ENCODE data around the gene FSTL1. TPM values are rescaled to one million over a fixed set of nuclear protein-coding genes. Genes with fewer than 3 reads are reported as not detected.

The FSTL1 gene
- total and polyA plus RNA-seq, 7 experiments from 2014 or later: 0.05 to 0.58 (median 0.29) TPM; not detected in 3

DNA sequence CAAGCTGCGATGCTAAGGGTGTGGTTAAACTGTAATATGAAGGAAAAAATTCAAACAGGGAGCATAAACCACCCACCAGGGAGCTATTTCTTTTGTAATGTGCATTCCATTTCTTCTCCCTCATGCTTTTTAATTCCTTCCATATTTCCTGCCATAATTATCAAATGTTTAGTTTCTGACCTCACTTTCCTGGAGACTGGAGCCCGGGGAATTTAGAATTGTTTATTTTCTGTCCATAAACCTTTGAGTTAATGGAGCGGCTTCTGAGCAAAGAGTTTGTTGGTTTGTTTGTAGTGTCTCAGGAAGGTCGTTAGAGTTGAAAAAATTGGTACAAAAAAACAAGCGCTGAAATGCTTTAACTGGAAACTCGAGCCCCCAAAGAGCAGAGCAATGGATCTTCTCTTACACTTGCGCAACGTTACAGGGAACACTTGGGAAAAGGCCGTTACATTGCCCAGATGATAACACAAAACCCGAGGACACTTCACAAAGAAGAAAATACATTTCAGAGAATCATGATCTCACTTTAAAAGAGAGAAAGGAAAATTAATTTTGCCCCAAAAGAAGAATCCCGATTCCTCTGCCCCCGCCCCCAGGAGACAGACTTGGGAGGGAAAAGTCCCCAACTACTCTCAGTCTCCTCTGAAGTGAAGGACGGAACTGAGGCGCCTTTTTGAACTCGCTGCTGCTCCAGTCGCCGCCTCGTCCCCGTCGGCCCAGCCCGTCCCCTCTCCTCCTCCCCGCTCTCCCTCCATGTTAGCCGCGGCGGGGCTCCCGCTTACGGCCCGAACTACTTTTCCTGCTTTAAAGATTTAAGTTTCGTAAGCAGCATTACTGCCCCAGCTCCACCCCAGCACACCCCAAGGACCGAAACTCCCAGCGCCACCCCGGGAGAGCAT, 842 bp downstream of the FSTL1 start:
- Histone ChIP-seq H3K9me3 (ENCODE audit: control insufficient read depth in 2 of 3, low read length in 3 of 3) (no peaks in the 10 kb centered on the region), H3K27ac (ENCODE audit: low read depth, low read length) (no peak overlapping the region), H3K27me3 (ENCODE audit: control insufficient read depth in 2 of 2, insufficient read depth in 2 of 2, low read length in 2 of 2) (peaks cover 4 to 5% of the 10 kb centered on the region in 2 donors), H3K36me3 (ENCODE audit: control insufficient read depth in 2 of 3, insufficient read depth in 3 of 3, low read length in 3 of 3) (no peaks in the 10 kb centered on the region), H3K4me1 (ENCODE audit: control insufficient read depth in 2 of 2, insufficient read depth in 2 of 2, low read length in 2 of 2) (no peaks in the 10 kb centered on the region), H3K4me3 (ENCODE audit: low read length) (no peak overlapping the region)
- Mint-ChIP-seq H3K27ac (no peak overlapping the region), H3K4me1 (peaks cover 7 to 18% (median 15%) of the 10 kb centered on the region in 7 donors), H3K9me3 (peaks cover 0 to 10% (median 0%) of the 10 kb centered on the region in 11 donors), H3K4me3 (peak overlapping the region; percentile 47 to 84 (median 80)), H3K27me3 (peaks cover 49 to 76% (median 62%) of the 10 kb centered on the region in 5 donors), H3K36me3 (peaks cover 0 to 5% (median 0%) of the 10 kb centered on the region in 5 donors)
- intact Hi-C loops (cut with micrococcal nuclease): no loop called here
- peak; percentile 12 for ATAC-seq
- CTCF ChIA-PET: no interaction called here
- DNase-seq: peak in 1 of 9 donors; percentile 25
- POLR2A ChIA-PET: interaction anchor here (0.6 kb wide), 1 partner anchor 13 kb away, joined by 3 read pairs; no protein-coding TSS in a partner anchor

DNA sequence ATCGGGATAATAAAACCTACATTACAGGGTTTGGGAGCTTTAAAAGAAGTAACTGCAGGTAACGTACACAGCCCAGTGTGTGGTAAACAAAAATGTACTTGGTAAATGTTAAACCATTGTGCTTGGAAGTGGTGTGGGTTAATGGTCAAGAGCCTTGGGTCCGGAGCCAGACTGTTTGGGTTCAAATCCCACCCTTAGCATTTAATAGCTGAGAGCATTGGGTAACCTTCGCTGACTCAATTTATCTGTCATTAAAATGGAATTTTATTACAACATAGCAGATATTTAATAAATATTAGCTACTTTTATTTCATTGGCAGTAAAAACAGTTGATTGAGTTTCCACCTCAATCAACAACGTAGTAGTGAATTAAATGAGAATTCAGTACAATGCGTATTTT, 1.5 kb downstream of the FSTL1 start:
- H3K4me1 ChIP-seq (ENCODE audit: control insufficient read depth in 2 of 2, insufficient read depth in 2 of 2, low read length in 2 of 2): no peaks in the 10 kb centered on the region
- H3K9me3 Mint-ChIP-seq: peaks cover 0 to 10% (median 0%) of the 10 kb centered on the region in 11 donors
- ATAC-seq (no peak), DNase-seq (no peak)
- no peaks in the 10 kb centered on the region for H3K9me3 ChIP-seq (ENCODE audit: control insufficient read depth in 2 of 3, low read length in 3 of 3)
- H3K27ac Mint-ChIP-seq: no peak overlapping the region
- peaks cover 45 to 74% (median 61%) of the 10 kb centered on the region in 5 donors for H3K27me3 Mint-ChIP-seq
- no peaks in the 10 kb centered on the region for H3K36me3 ChIP-seq (ENCODE audit: control insufficient read depth in 2 of 3, insufficient read depth in 3 of 3, low read length in 3 of 3)
- H3K4me3 ChIP-seq (ENCODE audit: low read length): no peak overlapping the region
- intact Hi-C loops (cut with micrococcal nuclease): no loop called here
- ChIA-PET CTCF (no interaction called here), POLR2A (no interaction called here)
- H3K4me1 Mint-ChIP-seq: peaks cover 7 to 18% (median 15%) of the 10 kb centered on the region in 7 donors
- peak overlapping the region in 6 of 10 donors; percentile 15 to 82 (median 80) for H3K4me3 Mint-ChIP-seq
- no peak overlapping the region for H3K27ac ChIP-seq (ENCODE audit: low read depth, low read length)
- peaks cover 0 to 5% (median 0%) of the 10 kb centered on the region in 5 donors for H3K36me3 Mint-ChIP-seq
- H3K27me3 ChIP-seq (ENCODE audit: control insufficient read depth in 2 of 2, insufficient read depth in 2 of 2, low read length in 2 of 2): peaks cover 4 to 5% of the 10 kb centered on the region in 2 donors

DNA sequence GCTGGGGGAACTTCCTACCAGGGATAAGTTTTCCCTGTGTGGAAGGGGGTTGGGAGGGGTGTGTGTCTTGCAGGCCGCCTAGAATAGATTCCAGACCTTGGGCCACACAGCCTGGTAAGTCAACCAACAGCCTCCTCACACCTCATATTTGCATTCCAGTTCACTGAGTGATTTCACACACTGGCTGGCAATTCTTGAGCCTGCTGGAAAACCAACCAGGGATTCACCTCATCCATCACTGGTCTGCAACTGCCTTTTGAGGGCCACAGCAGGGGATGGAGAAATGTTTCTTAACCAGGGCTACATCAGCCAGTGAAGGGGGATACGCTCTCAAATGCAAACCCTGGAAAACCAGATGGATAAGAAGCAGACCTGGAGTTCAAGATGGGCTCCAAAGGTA, 2.0 kb downstream of the FSTL1 start:
- H3K4me3 ChIP-seq (ENCODE audit: low read length): no peak overlapping the region
- DNase-seq (no peak), ATAC-seq (no peak)
- H3K27ac Mint-ChIP-seq: no peak overlapping the region
- no peak overlapping the region for H3K27ac ChIP-seq (ENCODE audit: low read depth, low read length)
- ChIA-PET POLR2A (no interaction called here), CTCF (no interaction called here)
- peaks cover 7 to 18% (median 15%) of the 10 kb centered on the region in 7 donors for H3K4me1 Mint-ChIP-seq
- no peak overlapping the region for H3K4me3 Mint-ChIP-seq
- H3K9me3 Mint-ChIP-seq: peaks cover 0 to 6% (median 0%) of the 10 kb centered on the region in 11 donors
- H3K36me3 ChIP-seq (ENCODE audit: control insufficient read depth in 2 of 3, insufficient read depth in 3 of 3, low read length in 3 of 3): no peaks in the 10 kb centered on the region
- H3K9me3 ChIP-seq (ENCODE audit: control insufficient read depth in 2 of 3, low read length in 3 of 3): no peaks in the 10 kb centered on the region
- intact Hi-C loops (cut with micrococcal nuclease): no loop called here
- H3K36me3 Mint-ChIP-seq: peaks cover 0 to 5% (median 0%) of the 10 kb centered on the region in 5 donors
- peaks cover 4 to 5% of the 10 kb centered on the region in 2 donors for H3K27me3 ChIP-seq (ENCODE audit: control insufficient read depth in 2 of 2, insufficient read depth in 2 of 2, low read length in 2 of 2)
- peaks cover 45 to 71% (median 58%) of the 10 kb centered on the region in 5 donors for H3K27me3 Mint-ChIP-seq
- H3K4me1 ChIP-seq (ENCODE audit: control insufficient read depth in 2 of 2, insufficient read depth in 2 of 2, low read length in 2 of 2): no peaks in the 10 kb centered on the region

DNA sequence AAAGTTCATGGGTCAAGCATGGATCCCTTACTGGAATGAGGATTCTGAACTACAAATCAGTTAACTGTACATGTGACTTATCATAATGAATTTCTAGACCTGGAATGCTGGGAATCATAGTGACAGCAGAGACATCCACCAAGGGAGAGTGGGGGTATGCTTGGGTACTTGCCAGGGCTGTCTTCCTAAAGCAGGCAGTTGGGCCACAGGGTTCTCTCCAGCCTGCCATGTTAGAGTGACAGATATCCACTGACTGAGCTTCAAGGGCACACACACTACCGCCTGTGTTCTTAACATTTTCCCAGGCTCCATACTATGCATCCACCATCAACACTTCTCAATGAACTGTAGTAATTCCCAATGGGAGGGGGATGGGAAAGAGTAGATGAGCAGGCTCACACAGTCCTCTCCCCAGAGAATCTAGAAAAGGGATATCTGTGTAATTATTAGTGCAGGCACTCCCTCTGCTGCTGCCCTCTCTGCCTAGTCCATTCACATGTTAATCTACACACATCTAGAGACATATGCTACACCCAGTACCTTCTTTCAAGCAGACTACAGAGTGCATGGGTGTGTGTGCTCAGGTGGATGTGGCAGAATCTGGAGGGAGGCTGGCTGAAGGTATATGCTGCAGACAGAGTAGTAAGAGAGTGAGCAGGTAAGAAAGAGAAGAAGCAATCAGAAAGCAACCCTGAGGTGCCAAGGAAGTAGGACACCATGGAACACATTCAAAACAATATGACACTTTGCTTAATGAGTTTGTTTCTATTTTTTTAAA, 3.7 kb downstream of the FSTL1 start:
- H3K27me3 Mint-ChIP-seq: peaks cover 37 to 60% (median 46%) of the 10 kb centered on the region in 5 donors
- ATAC-seq: no peak
- H3K27ac ChIP-seq (ENCODE audit: low read depth, low read length): no peak overlapping the region
- no peaks in the 10 kb centered on the region for H3K9me3 ChIP-seq (ENCODE audit: control insufficient read depth in 2 of 3, low read length in 3 of 3)
- no peak overlapping the region for H3K4me3 Mint-ChIP-seq
- POLR2A ChIA-PET: no interaction called here
- peaks cover 7 to 15% (median 13%) of the 10 kb centered on the region in 7 donors for H3K4me1 Mint-ChIP-seq
- CTCF ChIA-PET: no interaction called here
- no peak for DNase-seq
- H3K27ac Mint-ChIP-seq: peak overlapping the region in 1 of 9 donors; percentile 42
- intact Hi-C loops (cut with micrococcal nuclease): no loop called here
- H3K9me3 Mint-ChIP-seq: peaks cover 0 to 4% (median 0%) of the 10 kb centered on the region in 11 donors
- peaks cover 0 to 4% (median 0%) of the 10 kb centered on the region in 5 donors for H3K36me3 Mint-ChIP-seq
- H3K36me3 ChIP-seq (ENCODE audit: control insufficient read depth in 2 of 3, insufficient read depth in 3 of 3, low read length in 3 of 3): no peaks in the 10 kb centered on the region
- H3K27me3 ChIP-seq (ENCODE audit: control insufficient read depth in 2 of 2, insufficient read depth in 2 of 2, low read length in 2 of 2): peaks cover 3 to 5% of the 10 kb centered on the region in 2 donors
- H3K4me3 ChIP-seq (ENCODE audit: low read length): no peak overlapping the region
- no peaks in the 10 kb centered on the region for H3K4me1 ChIP-seq (ENCODE audit: control insufficient read depth in 2 of 2, insufficient read depth in 2 of 2, low read length in 2 of 2)

DNA sequence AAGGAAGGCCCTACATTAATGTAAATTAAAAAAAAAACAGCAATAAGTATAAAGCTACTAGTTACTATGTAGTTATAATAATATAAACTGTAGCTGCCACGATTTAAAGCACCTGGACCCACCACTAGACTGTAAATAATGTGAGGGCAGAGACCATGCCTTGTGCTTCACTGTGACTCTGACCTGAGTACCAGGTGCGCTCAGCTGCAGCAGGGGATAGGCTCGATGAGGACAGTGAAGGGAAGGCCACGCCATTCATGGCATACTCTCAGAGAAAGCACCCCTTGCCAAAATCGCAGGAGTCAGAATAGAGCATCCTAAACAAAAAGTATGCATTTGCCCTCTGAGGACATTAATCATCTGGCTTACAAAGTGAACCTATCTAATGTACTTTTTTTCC, 5.1 kb downstream of the FSTL1 start:
- intact Hi-C loops (cut with micrococcal nuclease): no loop called here
- DNase-seq: no peak
- Histone ChIP-seq H3K9me3 (ENCODE audit: control insufficient read depth in 2 of 3, low read length in 3 of 3) (no peaks in the 10 kb centered on the region), H3K4me1 (ENCODE audit: control insufficient read depth in 2 of 2, insufficient read depth in 2 of 2, low read length in 2 of 2) (no peaks in the 10 kb centered on the region), H3K4me3 (ENCODE audit: low read length) (no peak overlapping the region), H3K27ac (ENCODE audit: low read depth, low read length) (no peak overlapping the region), H3K27me3 (ENCODE audit: control insufficient read depth in 2 of 2, insufficient read depth in 2 of 2, low read length in 2 of 2) (peaks cover 0 to 5% of the 10 kb centered on the region in 2 donors), H3K36me3 (ENCODE audit: control insufficient read depth in 2 of 3, insufficient read depth in 3 of 3, low read length in 3 of 3) (no peaks in the 10 kb centered on the region)
- Mint-ChIP-seq H3K36me3 (no peaks in the 10 kb centered on the region), H3K27me3 (peaks cover 33 to 54% (median 41%) of the 10 kb centered on the region in 5 donors), H3K4me3 (no peak overlapping the region), H3K4me1 (peaks cover 5 to 9% (median 8%) of the 10 kb centered on the region in 7 donors), H3K9me3 (peaks cover 0 to 1% (median 0%) of the 10 kb centered on the region in 11 donors), H3K27ac (no peak overlapping the region)
- ChIA-PET POLR2A (no interaction called here), CTCF (interaction anchor here (0.8 to 1.3 kb wide), 2 partner anchors 28 to 1009 kb away, joined by 3 to 6 read pairs; no protein-coding TSS in a partner anchor)
- no peak for ATAC-seq

DNA sequence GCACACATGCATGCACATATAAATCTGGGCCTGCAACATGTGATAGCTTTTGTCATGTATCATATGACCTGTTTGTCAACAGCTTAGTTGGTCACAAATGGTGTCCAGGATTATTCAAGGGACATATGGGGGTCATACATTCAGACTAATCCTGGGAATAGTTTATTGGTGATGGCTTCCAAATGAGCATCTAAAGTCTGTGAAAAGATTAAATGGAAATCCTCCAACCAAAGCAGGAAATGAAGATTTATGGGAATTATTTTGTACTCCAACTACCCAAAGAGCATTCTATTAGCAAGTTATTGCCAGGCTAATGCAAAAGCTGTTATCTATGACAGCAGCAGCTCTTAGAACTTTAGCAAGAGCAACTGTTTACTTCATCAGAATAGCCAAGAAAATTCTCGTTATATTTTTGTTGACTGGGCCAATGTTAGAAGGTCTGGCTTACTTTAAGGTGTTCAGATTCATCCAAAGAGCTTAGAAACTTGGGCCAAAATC, 7.1 kb downstream of the FSTL1 start:
- no peak overlapping the region for H3K4me3 ChIP-seq (ENCODE audit: low read length)
- no peak overlapping the region for H3K27ac ChIP-seq (ENCODE audit: low read depth, low read length)
- peaks cover 0 to 1% (median 0%) of the 10 kb centered on the region in 11 donors for H3K9me3 Mint-ChIP-seq
- no peak for ATAC-seq
- no peaks in the 10 kb centered on the region for H3K9me3 ChIP-seq (ENCODE audit: control insufficient read depth in 2 of 3, low read length in 3 of 3)
- no peaks in the 10 kb centered on the region for H3K27me3 ChIP-seq (ENCODE audit: control insufficient read depth in 2 of 2, insufficient read depth in 2 of 2, low read length in 2 of 2)
- intact Hi-C loops (cut with micrococcal nuclease): no loop called here
- POLR2A ChIA-PET: no interaction called here
- H3K4me1 Mint-ChIP-seq: no peaks in the 10 kb centered on the region
- H3K4me1 ChIP-seq (ENCODE audit: control insufficient read depth in 2 of 2, insufficient read depth in 2 of 2, low read length in 2 of 2): no peaks in the 10 kb centered on the region
- H3K4me3 Mint-ChIP-seq: no peak overlapping the region
- H3K27ac Mint-ChIP-seq: no peak overlapping the region
- peaks cover 23 to 36% (median 29%) of the 10 kb centered on the region in 5 donors for H3K27me3 Mint-ChIP-seq
- H3K36me3 Mint-ChIP-seq: no peaks in the 10 kb centered on the region
- DNase-seq: no peak
- H3K36me3 ChIP-seq (ENCODE audit: control insufficient read depth in 2 of 3, insufficient read depth in 3 of 3, low read length in 3 of 3): no peaks in the 10 kb centered on the region
- CTCF ChIA-PET: interaction anchor here (0.6 kb wide), 1 partner anchor 8 kb away, joined by 3 read pairs; no protein-coding TSS in a partner anchor

Data from naive thymus-derived CD4-positive, alpha-beta T cell (primary cell).